Measurements from ENCODE around the gene KIAA0319L. TPM values are rescaled to one million over a fixed set of nuclear protein-coding genes. Genes with fewer than 3 reads are reported as not detected.

Gene KIAA0319L
- polyA plus RNA-seq, 1 donor (not counting 4 experiments of a cell fraction or from before 2014, with no cell fraction given), result 23.8 TPM

DNA sequence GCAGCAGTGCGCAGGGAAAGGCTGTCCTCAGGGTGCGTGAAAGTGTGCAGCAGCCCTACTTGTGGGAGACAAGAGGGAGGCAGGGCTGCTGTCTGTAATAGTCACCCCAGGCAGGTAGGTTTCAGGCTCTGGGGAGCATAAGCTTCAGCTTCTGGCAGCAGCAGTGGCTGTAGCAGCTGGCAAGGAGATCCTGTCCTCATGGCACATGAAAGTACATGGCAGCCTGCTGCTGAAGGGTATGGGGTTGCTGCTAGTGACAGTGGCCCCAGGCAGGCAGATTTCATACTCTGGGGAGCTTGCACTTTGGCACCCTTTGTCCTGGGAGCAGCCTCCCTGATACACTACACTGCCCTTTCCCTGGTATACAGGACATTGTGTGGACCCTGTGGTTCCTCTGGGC is 26.3 kb downstream of the KIAA0319L start:
- DNase-seq (ENCODE audit: low read depth, low spot score) (no peak), FAIRE-seq (no peak)
- Histone ChIP-seq H3K4me2 (ENCODE audit: control insufficient read depth, extremely low read depth, insufficient read depth, low read depth, low read length) (no peak overlapping the region), H3K27ac (ENCODE audit: control insufficient read depth, insufficient read depth, low read length) (no peak overlapping the region), H4K20me1 (ENCODE audit: control insufficient read depth, extremely low read depth, insufficient read depth, low read length) (no peaks in the 10 kb centered on the region), H3K79me2 (ENCODE audit: control insufficient read depth, insufficient read depth, low read length) (no peaks in the 10 kb centered on the region), H3K9ac (ENCODE audit: control insufficient read depth, extremely low read depth, insufficient read depth, low read length) (no peak overlapping the region), H3K27me3 (ENCODE audit: control insufficient read depth, extremely low read depth, insufficient read depth, low read length) (no peaks in the 10 kb centered on the region), H3K36me3 (ENCODE audit: control insufficient read depth in 2 of 2, extremely low read depth in 1 of 2, insufficient read depth in 2 of 2, low read length in 2 of 2) (peaks cover 0 to 3% of the 10 kb centered on the region in 2 experiments), H3K9me1 (ENCODE audit: control insufficient read depth, extremely low read depth, insufficient read depth, low read length) (no peaks in the 10 kb centered on the region), H3K4me3 (ENCODE audit: control insufficient read depth in 2 of 3, extremely low read depth in 1 of 3, insufficient read depth in 2 of 3, low read depth in 1 of 3, low read length in 3 of 3) (no peak overlapping the region), H3K4me1 (ENCODE audit: control insufficient read depth, extremely low read depth, insufficient read depth, low read length) (no peaks in the 10 kb centered on the region), H3K9me3 (ENCODE audit: control insufficient read depth, low read depth, low read length) (no peaks in the 10 kb centered on the region), H2AFZ (ENCODE audit: control insufficient read depth, low read length) (no peak overlapping the region)
- TF ChIP-seq CTCF (optimal IDR thresholded peaks at IDR 0.05 in 1 of 3, IDR thresholded peaks at IDR 0.05 in 1 of 3, conservative IDR thresholded peaks at IDR 0.05 in 1 of 3; ENCODE audit: extremely low read depth in 1 of 3, insufficient read depth in 2 of 3, low read length in 3 of 3) (no peak), EZH2 (IDR thresholded peaks at IDR 0.05; ENCODE audit: low read length) (no peak)
- dilution Hi-C loops (cut with MboI; ENCODE audit: extremely low pct_ligation_motif_present, low sequenced_read_pairs), result no loop called here

GRCh38 chr1:35530168-35530567 is 27.0 kb downstream of the KIAA0319L start:
- Histone ChIP-seq H3K9me3 (ENCODE audit: control insufficient read depth, low read depth, low read length) (no peaks in the 10 kb centered on the region), H2AFZ (ENCODE audit: control insufficient read depth, low read length) (no peak overlapping the region), H4K20me1 (ENCODE audit: control insufficient read depth, extremely low read depth, insufficient read depth, low read length) (no peaks in the 10 kb centered on the region), H3K79me2 (ENCODE audit: control insufficient read depth, insufficient read depth, low read length) (no peaks in the 10 kb centered on the region), H3K36me3 (ENCODE audit: control insufficient read depth in 2 of 2, extremely low read depth in 1 of 2, insufficient read depth in 2 of 2, low read length in 2 of 2) (peaks cover 0 to 3% of the 10 kb centered on the region in 2 experiments), H3K4me3 (ENCODE audit: control insufficient read depth in 2 of 3, extremely low read depth in 1 of 3, insufficient read depth in 2 of 3, low read depth in 1 of 3, low read length in 3 of 3) (no peak overlapping the region), H3K27me3 (ENCODE audit: control insufficient read depth, extremely low read depth, insufficient read depth, low read length) (no peaks in the 10 kb centered on the region), H3K9me1 (ENCODE audit: control insufficient read depth, extremely low read depth, insufficient read depth, low read length) (no peaks in the 10 kb centered on the region), H3K9ac (ENCODE audit: control insufficient read depth, extremely low read depth, insufficient read depth, low read length) (no peak overlapping the region), H3K4me2 (ENCODE audit: control insufficient read depth, extremely low read depth, insufficient read depth, low read depth, low read length) (no peak overlapping the region), H3K27ac (ENCODE audit: control insufficient read depth, insufficient read depth, low read length) (no peak overlapping the region), H3K4me1 (ENCODE audit: control insufficient read depth, extremely low read depth, insufficient read depth, low read length) (no peaks in the 10 kb centered on the region)
- FAIRE-seq (no peak), DNase-seq (ENCODE audit: low read depth, low spot score) (no peak)
- no peak for TF ChIP-seq CTCF (optimal IDR thresholded peaks at IDR 0.05 in 1 of 3, IDR thresholded peaks at IDR 0.05 in 1 of 3, conservative IDR thresholded peaks at IDR 0.05 in 1 of 3; ENCODE audit: extremely low read depth in 1 of 3, insufficient read depth in 2 of 3, low read length in 3 of 3)
- TF ChIP-seq EZH2 (IDR thresholded peaks at IDR 0.05; ENCODE audit: low read length), result no peak
- dilution Hi-C loops (cut with MboI; ENCODE audit: extremely low pct_ligation_motif_present, low sequenced_read_pairs), result no loop called here

All from keratinocyte (primary cell).